GM04503 (cell line): ENCODE data around the gene DENND5A.
"Not testable (repeated sequence)": the region's sequence is repeated elsewhere in the genome, so short reads cannot be mapped to it uniquely, and the experiment has no call there.

Experiments used
- DNase-seq: peaks from one replicate; pipeline ENCODE4 v3.0.0-alpha.2; 2012; ENCODE audit warnings: low read depth

DENND5A gene

DNA sequence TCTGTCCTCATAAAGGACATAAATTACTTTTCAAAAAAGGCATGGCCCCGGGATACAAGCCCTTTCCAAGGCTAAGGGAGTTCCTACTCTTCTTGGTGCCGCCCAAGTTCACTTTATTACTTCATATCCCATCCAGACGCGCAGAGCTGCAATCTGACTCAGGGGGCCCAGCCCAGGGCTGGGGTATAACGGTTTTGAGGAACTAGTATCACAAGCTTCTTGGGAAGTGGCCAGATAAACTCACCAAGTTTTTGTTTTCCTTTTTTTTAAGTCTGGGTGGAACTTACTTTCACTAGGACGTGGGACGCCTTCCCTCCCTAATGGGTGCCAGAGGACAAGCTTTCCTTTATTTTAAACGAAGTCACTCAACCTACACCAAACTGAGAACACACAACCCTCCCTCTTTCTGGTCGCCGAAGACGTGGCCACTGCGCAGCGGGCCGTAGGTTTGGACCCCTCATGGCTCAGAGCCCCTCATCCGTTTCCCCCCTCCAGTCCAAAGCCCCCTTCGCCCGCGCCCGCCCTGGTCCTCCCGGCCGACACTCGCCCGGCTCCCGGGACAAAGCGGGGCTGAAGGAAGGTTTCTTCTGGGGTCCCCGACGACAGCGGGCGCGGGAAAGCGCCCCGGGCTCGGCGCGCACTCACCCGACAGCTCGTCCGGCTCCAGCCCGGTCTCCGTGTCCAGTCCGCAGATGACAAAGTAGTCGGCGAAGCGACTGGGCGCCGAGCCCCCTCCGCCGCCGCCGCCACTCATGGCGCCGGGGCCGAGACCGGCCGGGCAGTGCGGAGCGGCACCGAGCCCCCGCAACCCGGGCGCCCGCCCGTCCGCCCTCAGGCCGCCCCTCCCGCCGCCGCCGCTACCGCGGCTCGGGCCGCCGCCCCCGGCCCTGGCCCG, 587 bp downstream of the DENND5A start:
- peak; percentile 51 for DNase-seq

DNA sequence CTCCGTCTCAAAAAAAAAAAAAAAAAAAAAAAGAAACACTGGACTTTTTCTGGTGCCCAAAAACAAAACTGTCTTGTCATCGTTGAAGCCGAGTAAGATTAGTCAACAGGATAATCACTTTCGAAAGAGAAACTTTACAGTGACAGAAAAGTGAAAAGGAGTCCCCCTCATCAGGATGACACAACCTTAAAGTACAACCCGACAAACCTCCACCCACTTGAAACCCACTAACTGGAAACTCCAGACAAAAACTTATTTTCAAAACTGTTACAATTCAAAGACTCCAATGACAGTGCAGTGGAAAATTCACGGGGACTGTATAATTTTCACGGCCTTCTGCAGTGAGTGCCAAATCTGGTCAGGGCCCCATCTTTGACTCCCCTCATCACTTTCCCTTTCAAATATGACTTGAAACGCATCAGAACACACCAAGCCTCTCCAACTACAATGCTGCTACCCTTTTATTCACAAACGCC, 1.3 kb downstream of the DENND5A start:
- DNase-seq: no peak

- not testable (repeated sequence) for DNase-seq
Measured at GRCh38 chr11:9260838-9261146, 4.4 kb downstream of the DENND5A start.

- no peak for DNase-seq
Measured at GRCh38 chr11:9259981-9260837, 4.9 kb downstream of the DENND5A start.

DNA sequence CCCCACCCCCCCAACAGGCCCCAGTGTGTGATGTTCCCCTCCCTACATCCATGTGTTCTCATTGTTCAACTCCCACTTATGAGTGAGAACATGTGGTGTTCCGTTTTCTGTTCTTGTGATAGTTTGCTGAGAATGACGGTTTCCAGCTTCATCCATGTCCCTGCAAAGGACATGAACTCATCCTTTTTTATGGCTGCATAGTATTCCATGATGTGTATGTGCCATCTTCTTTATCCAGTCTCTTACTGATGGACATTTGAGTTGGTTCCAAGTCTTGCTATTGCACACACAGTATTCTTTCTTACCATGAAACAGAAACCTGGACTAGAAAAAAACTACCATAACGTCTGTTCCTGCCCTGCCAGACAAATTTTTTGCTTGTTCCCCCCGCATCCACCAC, 6.9 kb downstream of the DENND5A start:
- not testable (repeated sequence) for DNase-seq

- DNase-seq: no peak
Measured at GRCh38 chr11:9254416-9254815, 10.7 kb downstream of the DENND5A start.

GRCh38 chr11:9253086-9253485, 12.1 kb downstream of the DENND5A start:
- no peak for DNase-seq

- DNase-seq: no peak
Measured at GRCh38 chr11:9251311-9251710, 13.8 kb downstream of the DENND5A start.

DNA sequence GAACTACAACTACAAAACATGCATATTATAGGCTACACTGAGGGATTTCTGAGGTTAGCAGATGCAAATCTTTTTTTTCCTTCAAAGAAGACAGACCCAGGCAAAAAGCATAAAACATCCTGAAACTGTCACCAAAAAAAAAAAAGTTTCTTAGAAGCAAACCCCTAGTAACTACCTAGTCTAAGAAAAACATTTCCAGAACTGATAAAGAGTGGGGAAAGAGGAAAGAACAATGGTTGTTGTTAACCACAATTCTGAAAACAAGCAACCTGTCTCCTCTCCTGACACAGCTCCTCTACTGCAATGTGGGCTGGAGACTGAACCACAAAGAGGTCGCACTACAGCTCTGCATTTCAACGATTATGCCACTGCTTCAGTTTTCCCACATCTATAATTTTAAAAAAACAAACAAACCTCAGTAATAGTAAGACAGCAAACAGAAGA, 15.0 kb downstream of the DENND5A start:
- DNase-seq: no peak

DNA sequence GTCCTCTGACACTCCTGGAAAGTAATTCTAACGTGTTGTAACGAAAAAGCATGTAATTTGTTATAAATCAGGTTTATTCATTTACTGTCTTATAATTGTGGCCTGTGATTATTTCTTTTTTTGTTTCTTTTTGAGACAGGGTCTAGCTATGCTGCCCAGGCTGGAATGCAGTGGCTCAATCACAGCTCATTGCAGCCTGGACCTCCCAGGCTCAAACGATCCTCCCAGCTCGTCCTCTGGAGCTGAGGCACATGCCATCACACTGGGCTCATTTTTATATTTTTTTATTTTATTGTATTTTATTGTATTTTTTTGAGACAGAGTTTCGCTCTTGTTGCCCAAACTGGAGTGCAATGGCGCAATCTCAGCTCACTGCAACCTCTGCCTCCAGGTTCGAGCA, 15.9 kb downstream of the DENND5A start:
- no peak for DNase-seq

DNA sequence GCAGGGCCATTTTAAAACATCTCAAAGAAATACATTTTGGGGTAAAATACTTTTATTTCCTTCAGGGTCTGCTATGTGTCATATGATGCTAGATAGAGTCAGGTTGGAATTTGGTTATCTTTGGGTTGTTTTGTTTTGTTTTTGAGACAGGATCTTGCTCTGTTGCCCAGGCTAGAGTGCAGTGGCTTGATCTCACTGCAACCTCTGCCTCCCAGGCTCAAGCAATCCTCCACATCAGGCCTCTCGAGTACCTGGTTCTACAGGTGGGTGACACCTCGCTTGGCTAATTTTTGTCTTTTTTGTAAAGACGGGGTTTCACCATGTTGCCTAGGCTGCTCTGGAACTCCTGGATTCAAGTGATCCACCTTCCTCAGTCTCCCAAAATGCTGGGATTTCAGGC, 17.3 kb downstream of the DENND5A start:
- DNase-seq: no peak

DNA sequence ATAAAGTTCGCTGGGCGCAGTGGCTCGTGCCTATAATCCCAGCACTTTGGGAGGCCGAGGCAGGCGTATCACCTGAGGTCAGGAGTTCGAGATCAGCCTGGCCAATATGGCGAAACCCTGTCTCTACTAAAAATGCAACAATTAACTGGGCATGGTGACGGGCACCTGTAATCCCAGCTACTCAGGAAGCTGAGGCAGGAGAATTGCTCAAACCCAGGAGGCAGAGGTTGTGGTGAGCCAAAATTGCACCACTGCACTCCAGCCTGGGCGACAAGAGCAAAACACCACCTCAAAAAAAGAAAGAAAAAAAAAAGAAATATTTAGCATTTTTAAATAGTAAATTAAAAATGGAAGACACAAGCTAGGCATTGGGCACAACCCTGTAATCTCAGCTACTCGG, 28.9 kb downstream of the DENND5A start:
- DNase-seq: not testable (repeated sequence)

GRCh38 chr11:9232482-9232881, 32.7 kb downstream of the DENND5A start:
- no peak for DNase-seq

GRCh38 chr11:9231848-9232177, 33.3 kb downstream of the DENND5A start:
- no peak for DNase-seq

- no peak for DNase-seq
Measured at GRCh38 chr11:9230296-9230695, 34.9 kb downstream of the DENND5A start.

DNA sequence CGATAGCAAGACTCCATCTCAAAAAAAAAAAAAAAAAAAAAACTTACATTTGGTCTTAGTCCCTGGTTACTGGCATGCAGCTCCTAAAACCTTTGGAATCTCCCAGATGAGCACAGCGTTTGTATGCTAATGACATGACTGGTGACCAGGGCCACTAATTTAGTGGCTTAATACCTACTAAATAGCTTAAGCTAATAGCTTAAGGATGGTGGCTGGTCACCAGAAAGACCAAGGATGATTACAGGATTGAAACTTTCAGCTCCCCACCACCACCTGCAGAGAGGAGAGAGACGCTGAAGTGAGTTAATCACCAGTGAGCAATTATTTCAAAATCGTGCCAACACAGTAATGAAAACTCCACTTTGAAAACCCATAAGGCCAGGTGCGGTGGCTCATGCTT, 37.1 kb downstream of the DENND5A start:
- no peak for DNase-seq

DNA sequence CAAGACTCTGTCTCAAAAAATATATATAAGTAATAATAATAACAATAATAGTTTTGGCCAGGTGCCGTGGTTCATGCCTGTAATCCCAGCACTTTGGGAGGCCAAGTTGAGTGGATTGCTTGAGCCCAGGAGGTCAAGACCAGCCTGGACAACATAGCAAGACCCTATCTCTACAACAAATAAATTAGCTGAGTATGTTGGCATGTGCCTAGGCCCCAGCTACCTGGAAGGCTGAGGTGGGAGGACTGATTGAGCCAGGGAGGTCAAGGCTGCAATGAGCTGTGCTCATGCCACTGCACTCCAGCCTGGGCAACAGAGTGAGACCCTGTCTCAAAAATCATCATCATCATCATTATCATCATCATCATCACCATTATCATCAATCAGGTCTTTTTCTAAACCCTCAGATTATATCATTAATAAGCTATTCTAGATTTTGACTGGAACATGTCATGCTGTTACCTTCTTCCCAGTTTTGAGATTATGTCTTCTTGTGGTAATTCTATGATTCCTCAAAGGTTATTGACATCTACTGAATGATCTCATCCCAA, 39.3 kb downstream of the DENND5A start:
- DNase-seq: no peak

- no peak for DNase-seq
Measured at GRCh38 chr11:9222654-9223053, 42.5 kb downstream of the DENND5A start.

DNA sequence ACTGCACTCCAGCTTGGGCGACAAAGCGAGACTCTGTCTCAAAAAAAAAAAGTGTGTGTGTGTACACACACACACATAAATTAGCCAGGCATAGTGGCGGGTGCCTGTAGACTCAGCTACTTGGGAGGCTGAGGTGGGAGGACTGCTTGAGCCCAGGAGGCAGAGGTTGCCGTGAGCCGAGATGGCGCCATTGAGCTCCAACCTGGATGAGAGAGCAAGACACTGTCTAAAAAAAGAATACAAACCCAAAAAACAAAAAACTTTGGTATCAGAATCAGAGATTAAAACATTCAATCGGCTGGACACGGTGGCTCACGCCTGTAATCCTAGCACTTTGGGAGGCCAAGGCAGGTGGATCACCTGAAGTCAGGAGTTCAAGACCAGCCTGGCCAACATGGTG, 44.3 kb downstream of the DENND5A start:
- DNase-seq: not testable (repeated sequence)

DNA sequence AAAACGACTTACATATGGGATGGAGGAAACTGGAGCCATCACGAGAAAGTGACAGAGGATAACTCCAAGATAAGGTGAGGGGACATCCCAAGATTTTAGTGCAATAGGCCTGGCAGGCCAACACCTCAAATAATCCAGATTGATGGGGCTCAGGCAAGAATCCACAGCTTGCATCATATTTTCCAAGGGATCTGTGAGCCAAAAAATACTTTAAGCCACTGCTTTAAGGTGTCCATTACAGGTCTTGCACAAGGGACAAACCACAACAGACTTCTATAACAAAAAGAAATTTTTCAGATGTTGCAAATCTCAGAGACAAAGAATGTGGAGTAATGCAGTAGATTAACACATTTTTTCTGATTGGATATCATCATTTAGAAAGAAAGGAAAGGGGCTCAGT, 45.6 kb downstream of the DENND5A start:
- DNase-seq: peak; percentile 75

- peak; percentile 64 for DNase-seq
Measured at GRCh38 chr11:9219115-9219514, 46.0 kb downstream of the DENND5A start.

GRCh38 chr11:9214765-9215164, 50.4 kb downstream of the DENND5A start:
- DNase-seq: no peak

GRCh38 chr11:9211322-9211721, 53.8 kb downstream of the DENND5A start:
- no peak for DNase-seq
